ENCODE results near the gene AKAP13. TPM values are rescaled to one million over a fixed set of nuclear protein-coding genes. Genes with fewer than 3 reads are reported as not detected.

Gene AKAP13
- total and polyA plus RNA-seq, 2 of the 13 experiments (the other 11 are each of a cell fraction or from before 2014, with no cell fraction given) = 6.7 to 27.1 TPM

DNA sequence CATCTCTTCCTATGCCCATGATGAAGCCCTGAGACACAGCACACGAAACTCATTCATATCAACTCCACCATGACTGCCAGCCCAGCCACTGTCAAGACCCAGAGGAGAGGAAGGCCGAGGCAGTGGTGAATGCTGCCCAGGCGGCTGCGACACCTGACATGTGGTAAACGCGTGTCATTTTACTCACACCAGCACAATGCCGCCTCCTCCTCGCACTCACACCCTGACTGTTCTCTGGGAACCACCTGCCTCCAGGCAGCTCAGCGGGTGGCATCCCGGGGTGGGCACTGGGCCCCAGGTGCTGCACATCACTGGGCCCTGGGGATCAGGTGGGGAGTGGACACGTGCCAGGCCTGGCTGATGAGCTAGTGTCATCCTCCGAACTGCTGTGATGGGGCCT, 392.8 kb downstream of the AKAP13 start (continued):
- no peak for TF ChIP-seq ATF4 (CRISPR knock-in tag; IDR thresholded peaks at IDR 0.05)
- TF ChIP-seq, protein P1, sequence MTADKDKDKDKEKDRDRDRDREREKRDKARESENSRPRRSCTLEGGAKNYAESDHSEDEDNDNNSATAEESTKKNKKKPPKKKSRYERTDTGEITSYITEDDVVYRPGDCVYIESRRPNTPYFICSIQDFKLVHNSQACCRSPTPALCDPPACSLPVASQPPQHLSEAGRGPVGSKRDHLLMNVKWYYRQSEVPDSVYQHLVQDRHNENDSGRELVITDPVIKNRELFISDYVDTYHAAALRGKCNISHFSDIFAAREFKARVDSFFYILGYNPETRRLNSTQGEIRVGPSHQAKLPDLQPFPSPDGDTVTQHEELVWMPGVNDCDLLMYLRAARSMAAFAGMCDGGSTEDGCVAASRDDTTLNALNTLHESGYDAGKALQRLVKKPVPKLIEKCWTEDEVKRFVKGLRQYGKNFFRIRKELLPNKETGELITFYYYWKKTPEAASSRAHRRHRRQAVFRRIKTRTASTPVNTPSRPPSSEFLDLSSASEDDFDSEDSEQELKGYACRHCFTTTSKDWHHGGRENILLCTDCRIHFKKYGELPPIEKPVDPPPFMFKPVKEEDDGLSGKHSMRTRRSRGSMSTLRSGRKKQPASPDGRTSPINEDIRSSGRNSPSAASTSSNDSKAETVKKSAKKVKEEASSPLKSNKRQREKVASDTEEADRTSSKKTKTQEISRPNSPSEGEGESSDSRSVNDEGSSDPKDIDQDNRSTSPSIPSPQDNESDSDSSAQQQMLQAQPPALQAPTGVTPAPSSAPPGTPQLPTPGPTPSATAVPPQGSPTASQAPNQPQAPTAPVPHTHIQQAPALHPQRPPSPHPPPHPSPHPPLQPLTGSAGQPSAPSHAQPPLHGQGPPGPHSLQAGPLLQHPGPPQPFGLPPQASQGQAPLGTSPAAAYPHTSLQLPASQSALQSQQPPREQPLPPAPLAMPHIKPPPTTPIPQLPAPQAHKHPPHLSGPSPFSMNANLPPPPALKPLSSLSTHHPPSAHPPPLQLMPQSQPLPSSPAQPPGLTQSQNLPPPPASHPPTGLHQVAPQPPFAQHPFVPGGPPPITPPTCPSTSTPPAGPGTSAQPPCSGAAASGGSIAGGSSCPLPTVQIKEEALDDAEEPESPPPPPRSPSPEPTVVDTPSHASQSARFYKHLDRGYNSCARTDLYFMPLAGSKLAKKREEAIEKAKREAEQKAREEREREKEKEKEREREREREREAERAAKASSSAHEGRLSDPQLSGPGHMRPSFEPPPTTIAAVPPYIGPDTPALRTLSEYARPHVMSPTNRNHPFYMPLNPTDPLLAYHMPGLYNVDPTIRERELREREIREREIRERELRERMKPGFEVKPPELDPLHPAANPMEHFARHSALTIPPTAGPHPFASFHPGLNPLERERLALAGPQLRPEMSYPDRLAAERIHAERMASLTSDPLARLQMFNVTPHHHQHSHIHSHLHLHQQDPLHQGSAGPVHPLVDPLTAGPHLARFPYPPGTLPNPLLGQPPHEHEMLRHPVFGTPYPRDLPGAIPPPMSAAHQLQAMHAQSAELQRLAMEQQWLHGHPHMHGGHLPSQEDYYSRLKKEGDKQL (CRISPR knock-in tag; IDR thresholded peaks at IDR 0.05; ENCODE audit: low read depth) = no peak

DNA sequence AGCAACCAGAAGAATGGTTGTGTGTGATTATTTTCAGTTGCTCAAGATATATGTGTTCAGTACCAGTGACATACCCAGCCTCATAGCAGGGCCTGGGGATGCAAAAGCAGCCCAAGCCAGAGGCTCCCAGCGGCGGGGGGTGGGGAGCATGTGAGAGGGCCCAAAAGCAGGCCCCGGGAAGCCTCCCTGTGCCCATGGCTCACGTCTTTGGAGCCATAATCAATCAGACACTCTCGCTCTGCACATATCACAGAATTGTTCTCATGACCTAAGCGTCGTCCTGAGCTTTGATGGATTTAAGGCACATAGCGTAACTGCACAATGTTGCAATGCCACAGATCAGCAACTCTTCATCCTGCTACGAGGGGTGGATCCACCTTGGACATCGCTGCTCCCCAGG, 393.6 kb downstream of the AKAP13 start:
- peaks cover 2% of the 10 kb centered on the region in 2 experiments; a peak in 2 of 5 replicates for H3K36me3 ChIP-seq (replicated peaks in 1 of 2; ENCODE audit: control insufficient read depth in 1 of 2, insufficient read depth in 2 of 2, low read length in 2 of 2)
- FAIRE-seq = no peak
- H3K9me3 ChIP-seq (ENCODE audit: low read length) = no peaks in the 10 kb centered on the region
- CTCF ChIA-PET (ENCODE audit: low intra/inter-chr PET ratio, low total read pairs) = no interaction called here
- 98% methylated on average over 7 of the region's 10 CpGs for WGBS (ENCODE audit: low lambda C conversion rate)
- no peak overlapping the region for H3K4me2 ChIP-seq (ENCODE audit: low read depth, low read length)
- ATAC-seq = no peak
- intact Hi-C loops (cut with micrococcal nuclease; ENCODE audit: unreplicated experiment) = no loop called here
- no peak overlapping the region for H3K27ac ChIP-seq (ENCODE audit: extremely low read length, insufficient read depth, low read length)
- no peaks in the 10 kb centered on the region for H4K20me1 ChIP-seq (ENCODE audit: insufficient read depth, low read length)
- no peak overlapping the region for H2AFZ ChIP-seq (ENCODE audit: low read length)
- H3K27me3 ChIP-seq (ENCODE audit: control insufficient read depth in 1 of 2, insufficient read depth in 2 of 2, low read length in 2 of 2) = no peaks in the 10 kb centered on the region
- in situ Hi-C loops (cut with HindIII; ENCODE audit: extremely low pct_ligation_motif_present, low pct_unique_long_range_greater_than_20kb) = no loop called here
- no peak overlapping the region for H3K9ac ChIP-seq (ENCODE audit: insufficient read depth, low read depth, low read length)
- H3K4me1 ChIP-seq (ENCODE audit: insufficient read depth, low read length) = peaks cover 39% of the 10 kb centered on the region
- POLR2A ChIA-PET = no interaction called here
- peaks cover 51% of the 10 kb centered on the region for H3K79me2 ChIP-seq (ENCODE audit: insufficient read depth, low read length)
- no peak overlapping the region for H3K4me3 ChIP-seq (replicated peaks in 1 of 3; ENCODE audit: insufficient read depth in 1 of 3, low read depth in 2 of 3, low read length in 3 of 3)
- DNase-seq (ENCODE audit: low spot score) = no peak
- BruUV-seq (replicated peaks) = no TSS peak
- TF ChIP-seq ZNF713 (CRISPR knock-in tag; IDR thresholded peaks at IDR 0.05) (no peak), TBP (CRISPR knock-in tag; IDR thresholded peaks at IDR 0.05) (no peak), ZNF772 (CRISPR knock-in tag; IDR thresholded peaks at IDR 0.05) (no peak), HDAC6 (IDR thresholded peaks at IDR 0.05; ENCODE audit: low read depth, low read length) (no peak), ZFX (CRISPR knock-in tag; IDR thresholded peaks at IDR 0.05; ENCODE audit: low read depth) (no peak), FOXA1 (IDR thresholded peaks at IDR 0.05) (no peak), FOXA1 (CRISPR knock-in tag; IDR thresholded peaks at IDR 0.05) (no peak), POLR2G (IDR thresholded peaks at IDR 0.05; ENCODE audit: low read depth, low read length) (no peak)
- TF ChIP-seq, protein P2, sequence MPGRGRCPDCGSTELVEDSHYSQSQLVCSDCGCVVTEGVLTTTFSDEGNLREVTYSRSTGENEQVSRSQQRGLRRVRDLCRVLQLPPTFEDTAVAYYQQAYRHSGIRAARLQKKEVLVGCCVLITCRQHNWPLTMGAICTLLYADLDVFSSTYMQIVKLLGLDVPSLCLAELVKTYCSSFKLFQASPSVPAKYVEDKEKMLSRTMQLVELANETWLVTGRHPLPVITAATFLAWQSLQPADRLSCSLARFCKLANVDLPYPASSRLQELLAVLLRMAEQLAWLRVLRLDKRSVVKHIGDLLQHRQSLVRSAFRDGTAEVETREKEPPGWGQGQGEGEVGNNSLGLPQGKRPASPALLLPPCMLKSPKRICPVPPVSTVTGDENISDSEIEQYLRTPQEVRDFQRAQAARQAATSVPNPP (CRISPR knock-in tag; IDR thresholded peaks at IDR 0.05) = no peak
- TF ChIP-seq, protein P3, sequence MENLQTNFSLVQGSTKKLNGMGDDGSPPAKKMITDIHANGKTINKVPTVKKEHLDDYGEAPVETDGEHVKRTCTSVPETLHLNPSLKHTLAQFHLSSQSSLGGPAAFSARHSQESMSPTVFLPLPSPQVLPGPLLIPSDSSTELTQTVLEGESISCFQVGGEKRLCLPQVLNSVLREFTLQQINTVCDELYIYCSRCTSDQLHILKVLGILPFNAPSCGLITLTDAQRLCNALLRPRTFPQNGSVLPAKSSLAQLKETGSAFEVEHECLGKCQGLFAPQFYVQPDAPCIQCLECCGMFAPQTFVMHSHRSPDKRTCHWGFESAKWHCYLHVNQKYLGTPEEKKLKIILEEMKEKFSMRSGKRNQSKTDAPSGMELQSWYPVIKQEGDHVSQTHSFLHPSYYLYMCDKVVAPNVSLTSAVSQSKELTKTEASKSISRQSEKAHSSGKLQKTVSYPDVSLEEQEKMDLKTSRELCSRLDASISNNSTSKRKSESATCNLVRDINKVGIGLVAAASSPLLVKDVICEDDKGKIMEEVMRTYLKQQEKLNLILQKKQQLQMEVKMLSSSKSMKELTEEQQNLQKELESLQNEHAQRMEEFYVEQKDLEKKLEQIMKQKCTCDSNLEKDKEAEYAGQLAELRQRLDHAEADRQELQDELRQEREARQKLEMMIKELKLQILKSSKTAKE (CRISPR knock-in tag; IDR thresholded peaks at IDR 0.05; ENCODE audit: borderline replicate concordance) = no peak
